HepG2 (cell line): ENCODE measurements around the gene SLC25A18.

Experiments used
- DPF2 ChIP-seq: sonication (generic); formaldehyde crosslinking; IDR thresholded peaks from 2 replicates; pipeline ENCODE4 v1.4.0; 2020; ENCODE audit warnings: mild to moderate bottlenecking, low read depth, missing genetic modification reagents, borderline replicate concordance
- EHMT2 ChIP-seq: fragments of 200-600 bp; sonication (generic); IDR thresholded peaks from 2 replicates; pipeline ENCODE4 v1.7.0; 2017; ENCODE audit warnings: antibody characterized with exemption, low read depth, low read length, borderline replicate concordance
- ERF ChIP-seq: IDR thresholded peaks from 2 replicates; pipeline ENCODE4 v1.6.1; 2018; ENCODE audit warnings: missing biosample characterization, missing genetic modification reagents
- POLR2A ChIP-seq, 2 experiments: IDR thresholded peaks; 2 replicates each; pipeline ENCODE4 v1.6.1; 2011; ENCODE audit warnings: low read depth in 2 of 2, low read length in 2 of 2, mild to moderate bottlenecking in 1 of 2, moderate library complexity in 1 of 2; ENCODE audit not compliant: insufficient read depth in 1 of 2
- SIN3A ChIP-seq: IDR thresholded peaks from 2 replicates; pipeline ENCODE4 v1.6.1; 2011; ENCODE audit warnings: low read depth, mild to moderate bottlenecking, control low read depth, low read length, borderline replicate concordance
- SP140L ChIP-seq: sonication (generic); formaldehyde crosslinking; IDR thresholded peaks from 2 replicates; pipeline ENCODE4 v1.4.0; 2020; ENCODE audit warnings: missing genetic modification reagents, borderline replicate concordance
- ZC3H4 ChIP-seq: sonication (generic); formaldehyde crosslinking; IDR thresholded peaks from 2 replicates; pipeline ENCODE4 v1.4.0; 2020; ENCODE audit warnings: missing genetic modification reagents, borderline replicate concordance
- ZNF274 ChIP-seq: sonication (generic); formaldehyde crosslinking; IDR thresholded peaks from 2 replicates; pipeline ENCODE4 v1.5.1; 2020; ENCODE audit warnings: mild to moderate bottlenecking, missing genetic modification reagents
- ZNF562 ChIP-seq: sonication (generic); formaldehyde crosslinking; IDR thresholded peaks from 2 replicates; pipeline ENCODE4 v1.8.0; 2022; ENCODE audit warnings: missing genetic modification reagents, borderline replicate concordance
- ZNF629 ChIP-seq: sonication (generic); formaldehyde crosslinking; conservative IDR thresholded peaks from 2 replicates; pipeline ENCODE4 v1.5.0; 2020; ENCODE audit warnings: missing genetic modification reagents
- TF ChIP-seq, protein P1 (sequence below): sonication (generic); formaldehyde crosslinking; IDR thresholded peaks from 2 replicates; pipeline ENCODE4 v1.5.0; 2020; ENCODE audit warnings: mild to moderate bottlenecking, missing genetic modification reagents, moderate library complexity
- TF ChIP-seq, protein P2 (sequence below): sonication (generic); formaldehyde crosslinking; IDR thresholded peaks from 2 replicates; pipeline ENCODE4 v1.4.0; 2020; ENCODE audit warnings: missing genetic modification reagents
- TF ChIP-seq, protein P3 (sequence below): sonication (generic); formaldehyde crosslinking; IDR thresholded peaks from 2 replicates; pipeline ENCODE4 v1.4.0; 2020; ENCODE audit warnings: missing genetic modification reagents

DNA sequence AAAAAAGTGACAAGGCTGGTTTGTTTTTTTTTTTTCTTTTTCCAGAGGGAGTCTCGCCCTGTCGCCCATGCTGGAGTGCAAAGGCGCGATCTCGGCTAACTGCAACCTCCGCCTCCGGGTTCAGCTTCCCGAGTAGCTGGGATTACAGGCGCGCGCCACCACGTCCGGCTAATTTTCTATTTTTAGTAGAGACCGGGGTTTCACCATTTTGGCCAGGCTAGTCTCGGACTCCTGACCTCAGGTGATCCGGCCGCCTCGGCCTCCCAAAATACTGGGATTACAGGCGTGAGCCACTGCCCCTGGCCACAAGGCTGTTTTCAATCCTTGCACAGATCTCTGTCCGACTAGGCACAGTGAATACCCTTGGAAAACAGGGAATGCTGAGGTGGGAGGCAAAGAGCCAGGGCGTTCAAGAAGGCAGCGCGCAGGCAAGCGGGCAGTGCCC lies 64.7 kb downstream of the SLC25A18 start:
- TF ChIP-seq EHMT2 (no peak), DPF2 (CRISPR knock-in tag) (no peak), ZNF562 (no peak), ERF (CRISPR knock-in tag) (no peak), ZNF274 (CRISPR knock-in tag) (no peak), ZC3H4 (CRISPR knock-in tag) (no peak), SIN3A (no peak), ZNF629 (no peak), SP140L (CRISPR knock-in tag) (no peak), POLR2A (IDR thresholded peaks at IDR 0.05; ENCODE audit: insufficient read depth in 1 of 2, low read depth in 2 of 2, low read length in 2 of 2) (no peak)
- TF ChIP-seq, protein P1, sequence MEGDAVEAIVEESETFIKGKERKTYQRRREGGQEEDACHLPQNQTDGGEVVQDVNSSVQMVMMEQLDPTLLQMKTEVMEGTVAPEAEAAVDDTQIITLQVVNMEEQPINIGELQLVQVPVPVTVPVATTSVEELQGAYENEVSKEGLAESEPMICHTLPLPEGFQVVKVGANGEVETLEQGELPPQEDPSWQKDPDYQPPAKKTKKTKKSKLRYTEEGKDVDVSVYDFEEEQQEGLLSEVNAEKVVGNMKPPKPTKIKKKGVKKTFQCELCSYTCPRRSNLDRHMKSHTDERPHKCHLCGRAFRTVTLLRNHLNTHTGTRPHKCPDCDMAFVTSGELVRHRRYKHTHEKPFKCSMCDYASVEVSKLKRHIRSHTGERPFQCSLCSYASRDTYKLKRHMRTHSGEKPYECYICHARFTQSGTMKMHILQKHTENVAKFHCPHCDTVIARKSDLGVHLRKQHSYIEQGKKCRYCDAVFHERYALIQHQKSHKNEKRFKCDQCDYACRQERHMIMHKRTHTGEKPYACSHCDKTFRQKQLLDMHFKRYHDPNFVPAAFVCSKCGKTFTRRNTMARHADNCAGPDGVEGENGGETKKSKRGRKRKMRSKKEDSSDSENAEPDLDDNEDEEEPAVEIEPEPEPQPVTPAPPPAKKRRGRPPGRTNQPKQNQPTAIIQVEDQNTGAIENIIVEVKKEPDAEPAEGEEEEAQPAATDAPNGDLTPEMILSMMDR (CRISPR knock-in tag), result no peak
- TF ChIP-seq, protein P2, sequence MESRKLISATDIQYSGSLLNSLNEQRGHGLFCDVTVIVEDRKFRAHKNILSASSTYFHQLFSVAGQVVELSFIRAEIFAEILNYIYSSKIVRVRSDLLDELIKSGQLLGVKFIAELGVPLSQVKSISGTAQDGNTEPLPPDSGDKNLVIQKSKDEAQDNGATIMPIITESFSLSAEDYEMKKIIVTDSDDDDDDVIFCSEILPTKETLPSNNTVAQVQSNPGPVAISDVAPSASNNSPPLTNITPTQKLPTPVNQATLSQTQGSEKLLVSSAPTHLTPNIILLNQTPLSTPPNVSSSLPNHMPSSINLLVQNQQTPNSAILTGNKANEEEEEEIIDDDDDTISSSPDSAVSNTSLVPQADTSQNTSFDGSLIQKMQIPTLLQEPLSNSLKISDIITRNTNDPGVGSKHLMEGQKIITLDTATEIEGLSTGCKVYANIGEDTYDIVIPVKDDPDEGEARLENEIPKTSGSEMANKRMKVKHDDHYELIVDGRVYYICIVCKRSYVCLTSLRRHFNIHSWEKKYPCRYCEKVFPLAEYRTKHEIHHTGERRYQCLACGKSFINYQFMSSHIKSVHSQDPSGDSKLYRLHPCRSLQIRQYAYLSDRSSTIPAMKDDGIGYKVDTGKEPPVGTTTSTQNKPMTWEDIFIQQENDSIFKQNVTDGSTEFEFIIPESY (CRISPR knock-in tag), result no peak
- TF ChIP-seq, protein P3, sequence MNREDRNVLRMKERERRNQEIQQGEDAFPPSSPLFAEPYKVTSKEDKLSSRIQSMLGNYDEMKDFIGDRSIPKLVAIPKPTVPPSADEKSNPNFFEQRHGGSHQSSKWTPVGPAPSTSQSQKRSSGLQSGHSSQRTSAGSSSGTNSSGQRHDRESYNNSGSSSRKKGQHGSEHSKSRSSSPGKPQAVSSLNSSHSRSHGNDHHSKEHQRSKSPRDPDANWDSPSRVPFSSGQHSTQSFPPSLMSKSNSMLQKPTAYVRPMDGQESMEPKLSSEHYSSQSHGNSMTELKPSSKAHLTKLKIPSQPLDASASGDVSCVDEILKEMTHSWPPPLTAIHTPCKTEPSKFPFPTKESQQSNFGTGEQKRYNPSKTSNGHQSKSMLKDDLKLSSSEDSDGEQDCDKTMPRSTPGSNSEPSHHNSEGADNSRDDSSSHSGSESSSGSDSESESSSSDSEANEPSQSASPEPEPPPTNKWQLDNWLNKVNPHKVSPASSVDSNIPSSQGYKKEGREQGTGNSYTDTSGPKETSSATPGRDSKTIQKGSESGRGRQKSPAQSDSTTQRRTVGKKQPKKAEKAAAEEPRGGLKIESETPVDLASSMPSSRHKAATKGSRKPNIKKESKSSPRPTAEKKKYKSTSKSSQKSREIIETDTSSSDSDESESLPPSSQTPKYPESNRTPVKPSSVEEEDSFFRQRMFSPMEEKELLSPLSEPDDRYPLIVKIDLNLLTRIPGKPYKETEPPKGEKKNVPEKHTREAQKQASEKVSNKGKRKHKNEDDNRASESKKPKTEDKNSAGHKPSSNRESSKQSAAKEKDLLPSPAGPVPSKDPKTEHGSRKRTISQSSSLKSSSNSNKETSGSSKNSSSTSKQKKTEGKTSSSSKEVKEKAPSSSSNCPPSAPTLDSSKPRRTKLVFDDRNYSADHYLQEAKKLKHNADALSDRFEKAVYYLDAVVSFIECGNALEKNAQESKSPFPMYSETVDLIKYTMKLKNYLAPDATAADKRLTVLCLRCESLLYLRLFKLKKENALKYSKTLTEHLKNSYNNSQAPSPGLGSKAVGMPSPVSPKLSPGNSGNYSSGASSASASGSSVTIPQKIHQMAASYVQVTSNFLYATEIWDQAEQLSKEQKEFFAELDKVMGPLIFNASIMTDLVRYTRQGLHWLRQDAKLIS, result no peak
